Smooth muscle cell of the pulmonary artery (primary cell): Measurements from ENCODE around the gene PLEKHG7. TPM values are rescaled to one million over a fixed set of nuclear protein-coding genes. Genes with fewer than 3 reads are reported as not detected.

ENCODE experiments used
- total RNA-seq: library from RNA; depleted of rRNA; stranded (reverse); fragments of >200 nt; gene quantifications from 2 replicates; pipeline ENCODE4 v1.2.3, GENCODE V29; 2014

The PLEKHG7 gene
- not detected in 2 replicates for total RNA-seq

GRCh38 chr12:92702754-92703679 lies at the start of gene PLEKHG7:
Gene PLEKHG7, plus strand, starts transcription at chr12:92702989. Its CDS starts 3,643 bp downstream, at chr12:92706632.

Other genes starting within 250 kb of the PLEKHG7 start
- 30.2 and 35.0 TPM in 2 replicates for gene EEA1, start 226.3 kb downstream of the PLEKHG7 start, total RNA-seq